Breast epithelium (tissue), 3 donors: ENCODE data around the gene EGFLAM.

Experiments
- POLR2A ChIP-seq: fragments of 450-650 bp; IDR thresholded peaks from one replicate; pipeline ENCODE4 v1.6.1; 2016; ENCODE audit warnings: antibody characterized with exemption, mild to moderate bottlenecking, moderate library complexity
- POLR2AphosphoS5 ChIP-seq, 3 donors: sonication (generic); formaldehyde crosslinking; IDR thresholded peaks; one replicate each; pipeline ENCODE4 v1.6.1; 2017; ENCODE audit warnings: antibody characterized with exemption in 3 of 3
- TF ChIP-seq, protein P1 (sequence below), 3 donors: fragments of 450-650 bp; IDR thresholded peaks; one replicate each; pipeline ENCODE4 v1.5.1; 2016 to 2017; ENCODE audit warnings: antibody characterized with exemption in 3 of 3, mild to moderate bottlenecking in 3 of 3, moderate library complexity in 3 of 3

DNA sequence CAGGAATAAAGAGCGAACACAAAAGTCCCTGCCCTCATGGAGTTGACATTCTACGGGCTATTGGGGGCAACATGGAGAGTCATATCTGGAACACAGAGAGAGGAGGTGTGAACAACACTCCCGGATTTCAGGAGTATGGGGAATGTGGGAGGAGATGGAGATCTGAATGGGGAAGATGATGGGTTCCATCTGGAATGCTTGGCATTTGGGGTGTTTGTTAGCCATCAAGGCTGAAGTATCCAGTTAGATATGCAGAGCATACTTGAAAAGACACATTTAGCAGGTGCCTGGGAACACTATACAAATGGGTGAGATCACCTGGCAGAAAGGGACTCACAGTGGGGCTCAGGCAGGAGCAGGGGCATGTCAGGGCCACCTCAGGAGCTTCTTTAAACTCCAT, 61.1 kb downstream of the EGFLAM start:
- TF ChIP-seq, protein P1, sequence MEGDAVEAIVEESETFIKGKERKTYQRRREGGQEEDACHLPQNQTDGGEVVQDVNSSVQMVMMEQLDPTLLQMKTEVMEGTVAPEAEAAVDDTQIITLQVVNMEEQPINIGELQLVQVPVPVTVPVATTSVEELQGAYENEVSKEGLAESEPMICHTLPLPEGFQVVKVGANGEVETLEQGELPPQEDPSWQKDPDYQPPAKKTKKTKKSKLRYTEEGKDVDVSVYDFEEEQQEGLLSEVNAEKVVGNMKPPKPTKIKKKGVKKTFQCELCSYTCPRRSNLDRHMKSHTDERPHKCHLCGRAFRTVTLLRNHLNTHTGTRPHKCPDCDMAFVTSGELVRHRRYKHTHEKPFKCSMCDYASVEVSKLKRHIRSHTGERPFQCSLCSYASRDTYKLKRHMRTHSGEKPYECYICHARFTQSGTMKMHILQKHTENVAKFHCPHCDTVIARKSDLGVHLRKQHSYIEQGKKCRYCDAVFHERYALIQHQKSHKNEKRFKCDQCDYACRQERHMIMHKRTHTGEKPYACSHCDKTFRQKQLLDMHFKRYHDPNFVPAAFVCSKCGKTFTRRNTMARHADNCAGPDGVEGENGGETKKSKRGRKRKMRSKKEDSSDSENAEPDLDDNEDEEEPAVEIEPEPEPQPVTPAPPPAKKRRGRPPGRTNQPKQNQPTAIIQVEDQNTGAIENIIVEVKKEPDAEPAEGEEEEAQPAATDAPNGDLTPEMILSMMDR (IDR thresholded peaks at IDR 0.05): no peak
- TF ChIP-seq POLR2A: no peak
- TF ChIP-seq POLR2AphosphoS5 (IDR thresholded peaks at IDR 0.05): no peak
